H9 (cell line): ENCODE results near the gene ZNF521. TPM values are rescaled to one million over a fixed set of nuclear protein-coding genes. Genes with fewer than 3 reads are reported as not detected.

Experiments
- DNase-seq: peaks from one replicate; pipeline ENCODE4 v3.0.0-alpha.2; 2017
- H2AFZ ChIP-seq: one replicate; pipeline ENCODE4 v1.6.1; 2013; ENCODE audit warnings: mild to moderate bottlenecking, low read length, control low read depth, moderate library complexity
- H2AK5ac ChIP-seq: 2 replicates; pipeline ENCODE4 v1.6.1; 2013; ENCODE audit warnings: low read length, control low read depth, mixed read lengths; ENCODE audit not compliant: insufficient read length
- H2BK120ac ChIP-seq: one replicate; pipeline ENCODE4 v1.6.1; 2013; ENCODE audit warnings: low read depth, mild to moderate bottlenecking, low read length, control low read depth, inconsistent platforms; ENCODE audit not compliant: poor library complexity, severe bottlenecking
- H2BK12ac ChIP-seq: 2 replicates; pipeline ENCODE4 v1.6.1; 2013; ENCODE audit warnings: low read length, control low read depth, mixed read lengths, low read depth; ENCODE audit not compliant: insufficient read length
- H2BK15ac ChIP-seq: 2 replicates; pipeline ENCODE4 v1.6.1; 2013; ENCODE audit warnings: low read depth, low read length, control low read depth
- H2BK20ac ChIP-seq: one replicate; pipeline ENCODE4 v1.6.1; 2013; ENCODE audit warnings: low read depth, mild to moderate bottlenecking, low read length, control low read depth, inconsistent platforms; ENCODE audit not compliant: poor library complexity, severe bottlenecking
- H2BK5ac ChIP-seq: 2 replicates; pipeline ENCODE4 v1.6.1; 2013; ENCODE audit warnings: low read length, control low read depth, mixed read lengths; ENCODE audit not compliant: insufficient read length
- H3K14ac ChIP-seq: 2 replicates; pipeline ENCODE4 v1.6.1; 2013; ENCODE audit warnings: low read length, control low read depth; ENCODE audit not compliant: insufficient read depth
- H3K18ac ChIP-seq: 2 replicates; pipeline ENCODE4 v1.6.1; 2013; ENCODE audit warnings: low read depth, mild to moderate bottlenecking, mixed read lengths, low read length, control low read depth; ENCODE audit not compliant: insufficient read length
- H3K23ac ChIP-seq: 2 replicates; pipeline ENCODE4 v1.6.1; 2013; ENCODE audit warnings: low read length, control low read depth, mixed read lengths, low read depth; ENCODE audit not compliant: insufficient read length
- H3K23me2 ChIP-seq: 2 replicates; pipeline ENCODE4 v1.6.1; 2013; ENCODE audit warnings: low read depth, mild to moderate bottlenecking, mixed read lengths, low read length, control low read depth; ENCODE audit not compliant: insufficient read length, poor library complexity, severe bottlenecking
- H3K27ac ChIP-seq: 2 replicates; pipeline ENCODE4 v1.5.1; 2013; ENCODE audit warnings: low read length, control low read depth, mixed read lengths, low read depth; ENCODE audit not compliant: insufficient read length
- H3K27me3 ChIP-seq: 2 replicates; pipeline ENCODE4 v1.6.1; 2013; ENCODE audit warnings: low read length, control low read depth, inconsistent platforms; ENCODE audit not compliant: insufficient read depth
- H3K4ac ChIP-seq: 2 replicates; pipeline ENCODE4 v1.6.1; 2013; ENCODE audit warnings: low read depth, mild to moderate bottlenecking, control low read depth, inconsistent platforms, low read length, moderate library complexity
- H3K4me1 ChIP-seq: 2 replicates; pipeline ENCODE4 v1.6.1; 2013; ENCODE audit warnings: low read length, control low read depth, inconsistent platforms; ENCODE audit not compliant: insufficient read depth
- H3K4me2 ChIP-seq: 2 replicates; pipeline ENCODE4 v1.6.1; 2013; ENCODE audit warnings: low read length, control low read depth, mixed read lengths; ENCODE audit not compliant: insufficient read length, insufficient read depth
- H3K56ac ChIP-seq: 2 replicates; pipeline ENCODE4 v1.6.1; 2013; ENCODE audit warnings: low read depth, mild to moderate bottlenecking, mixed read lengths, low read length, control low read depth; ENCODE audit not compliant: insufficient read length
- H3K79me1 ChIP-seq: 2 replicates; pipeline ENCODE4 v1.6.1; 2013; ENCODE audit warnings: low read depth, mild to moderate bottlenecking, moderate library complexity, low read length, control low read depth, inconsistent platforms; ENCODE audit not compliant: insufficient read depth, poor library complexity, severe bottlenecking
- H3K79me2 ChIP-seq: 2 replicates; pipeline ENCODE4 v1.6.1; 2013; ENCODE audit warnings: low read length, control low read depth, inconsistent platforms; ENCODE audit not compliant: insufficient read depth
- H3K9ac ChIP-seq: 2 replicates; pipeline ENCODE4 v1.6.1; 2013; ENCODE audit warnings: low read length, control low read depth, mixed read lengths; ENCODE audit not compliant: insufficient read length; ENCODE audit errors: extremely low read depth
- H3K9me3 ChIP-seq: one replicate; pipeline ENCODE4 v1.6.1; 2013; ENCODE audit warnings: low read depth, low read length, inconsistent platforms; ENCODE audit not compliant: control insufficient read depth
- H3T11ph ChIP-seq: one replicate; pipeline ENCODE4 v1.6.1; 2013; ENCODE audit warnings: mild to moderate bottlenecking, low read length, control low read depth, inconsistent platforms
- H4K20me1 ChIP-seq: one replicate; pipeline ENCODE4 v1.6.1; 2013; ENCODE audit not compliant: control insufficient read depth, insufficient read length, insufficient read depth
- H4K5ac ChIP-seq: 2 replicates; pipeline ENCODE4 v1.6.1; 2013; ENCODE audit warnings: low read depth, mild to moderate bottlenecking, mixed read lengths, low read length, control low read depth; ENCODE audit not compliant: insufficient read length
- H4K8ac ChIP-seq: replicated peaks from 2 replicates; pipeline ENCODE4 v1.6.1; 2013; ENCODE audit warnings: low read length, control low read depth, mixed read lengths, low read depth; ENCODE audit not compliant: insufficient read length
- H4K91ac ChIP-seq: 2 replicates; pipeline ENCODE4 v1.6.1; 2013; ENCODE audit warnings: low read depth, mild to moderate bottlenecking, moderate library complexity, mixed read lengths, low read length, control low read depth; ENCODE audit not compliant: insufficient read length
- H3K27ac Mint-ChIP-seq, 3 experiments: 2 replicates in 2 of 3; 3 replicates in 1 of 3; pipeline ENCODE4 v1.8.0; 2020 to 2021; ENCODE audit warnings: mixed read lengths in 3 of 3, mild to moderate bottlenecking in 1 of 3, moderate library complexity in 1 of 3
- H3K27me3 Mint-ChIP-seq: 2 replicates; pipeline ENCODE4 v1.8.0; 2021; ENCODE audit warnings: low read depth, mild to moderate bottlenecking, moderate library complexity, mixed read lengths
- H3K36me3 Mint-ChIP-seq, 3 experiments: 2 replicates in 2 of 3; 3 replicates in 1 of 3; pipeline ENCODE4 v1.8.0; 2020 to 2021; ENCODE audit warnings: low read depth in 3 of 3, mixed read lengths in 3 of 3; ENCODE audit not compliant: insufficient read depth in 1 of 3
- H3K4me1 Mint-ChIP-seq, 2 experiments: 2 replicates each; pipeline ENCODE4 v1.8.0; 2020; ENCODE audit warnings: mixed read lengths in 2 of 2
- H3K4me3 Mint-ChIP-seq, 2 experiments: 2 replicates in 1 of 2; 3 replicates in 1 of 2; pipeline ENCODE4 v1.8.0; 2020 to 2021; ENCODE audit warnings: mild to moderate bottlenecking in 2 of 2, mixed read lengths in 2 of 2, moderate library complexity in 1 of 2
- H3K9me3 Mint-ChIP-seq, 2 experiments: 2 replicates in 1 of 2; 3 replicates in 1 of 2; pipeline ENCODE4 v1.8.0; 2020; ENCODE audit warnings: mild to moderate bottlenecking in 2 of 2, mixed read lengths in 2 of 2, moderate library complexity in 1 of 2
- WGBS: extraction: QIAGEN DNeasy Blood & Tissue Kit; methylation state at CpG from one replicate; pipeline ENCODE4 v1.1.7; 2013; ENCODE audit warnings: missing lambda C conversion rate, low lambda C conversion rate, mixed read lengths; ENCODE audit not compliant: insufficient read length; ENCODE audit errors: extremely low coverage; 5-methylcytosine and 5-hydroxymethylcytosine counted together
- total RNA-seq: library from RNA; stranded (reverse); gene quantifications from 2 replicates; pipeline ENCODE4 v1.2.1, GENCODE V29; 2021
- TF ChIP-seq, protein P1 (sequence below): fragments of 200-600 bp; sonication (generic); conservative IDR thresholded peaks from 3 replicates; pipeline ENCODE4 v1.8.0; 2021; ENCODE audit warnings: antibody characterized with exemption, mild to moderate bottlenecking

Gene ZNF521
- total RNA-seq, 1 experiment from 2014 or later = 3.3 TPM

DNA sequence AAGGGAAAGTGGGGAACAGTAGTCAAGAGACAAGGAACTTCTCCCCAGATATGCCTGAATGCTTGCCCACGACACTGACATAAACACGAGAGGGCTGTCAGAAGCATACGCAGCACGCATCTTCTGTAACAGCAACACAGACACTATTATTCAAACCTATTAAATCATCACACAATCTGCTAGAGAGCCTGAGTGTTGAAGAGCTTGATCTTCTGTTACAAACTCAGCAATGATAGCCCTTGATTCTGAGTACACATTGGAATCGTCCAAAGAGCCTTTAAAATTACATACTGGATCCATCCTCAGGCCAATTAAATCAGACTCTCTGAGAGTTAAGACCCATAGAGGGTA is 111.6 kb downstream of the ZNF521 start:
- H3K4me1 Mint-ChIP-seq = peaks cover 0 to 7% of the 10 kb centered on the region in 2 experiments; a peak in 2 of 4 replicates
- no peaks in the 10 kb centered on the region for H3K9me3 ChIP-seq
- no peak overlapping the region for H3K23ac ChIP-seq
- H3K14ac ChIP-seq = no peak overlapping the region
- H2BK15ac ChIP-seq = no peak overlapping the region
- no peak overlapping the region for H3K27ac ChIP-seq
- H4K8ac ChIP-seq = no peak overlapping the region
- H2AK5ac ChIP-seq = no peak overlapping the region
- H2BK12ac ChIP-seq = no peak overlapping the region
- no peak overlapping the region for H3K4ac ChIP-seq
- no peak overlapping the region for H3K18ac ChIP-seq
- no peaks in the 10 kb centered on the region for H3K9me3 Mint-ChIP-seq
- H2BK120ac ChIP-seq = no peak overlapping the region
- H3K79me1 ChIP-seq = no peaks in the 10 kb centered on the region
- no peak overlapping the region for H2BK5ac ChIP-seq
- WGBS = no CpG with 5 or more reads among the region's 5 CpGs
- H4K91ac ChIP-seq = no peak overlapping the region
- H3T11ph ChIP-seq = no peak overlapping the region
- H3K9ac ChIP-seq = no peak overlapping the region
- no peaks in the 10 kb centered on the region for H3K36me3 Mint-ChIP-seq
- no peak for DNase-seq
- no peak overlapping the region for H2BK20ac ChIP-seq
- H4K20me1 ChIP-seq = no peaks in the 10 kb centered on the region
- H3K27me3 Mint-ChIP-seq = no peaks in the 10 kb centered on the region
- no peak overlapping the region for H3K4me3 Mint-ChIP-seq
- H3K23me2 ChIP-seq = no peaks in the 10 kb centered on the region
- no peak overlapping the region for H2AFZ ChIP-seq
- no peaks in the 10 kb centered on the region for H3K4me1 ChIP-seq
- H4K5ac ChIP-seq = no peak overlapping the region
- H3K79me2 ChIP-seq = no peaks in the 10 kb centered on the region
- H3K27ac Mint-ChIP-seq = no peak overlapping the region
- H3K4me2 ChIP-seq = no peak overlapping the region
- no peak overlapping the region for H3K56ac ChIP-seq
- TF ChIP-seq, protein P1, sequence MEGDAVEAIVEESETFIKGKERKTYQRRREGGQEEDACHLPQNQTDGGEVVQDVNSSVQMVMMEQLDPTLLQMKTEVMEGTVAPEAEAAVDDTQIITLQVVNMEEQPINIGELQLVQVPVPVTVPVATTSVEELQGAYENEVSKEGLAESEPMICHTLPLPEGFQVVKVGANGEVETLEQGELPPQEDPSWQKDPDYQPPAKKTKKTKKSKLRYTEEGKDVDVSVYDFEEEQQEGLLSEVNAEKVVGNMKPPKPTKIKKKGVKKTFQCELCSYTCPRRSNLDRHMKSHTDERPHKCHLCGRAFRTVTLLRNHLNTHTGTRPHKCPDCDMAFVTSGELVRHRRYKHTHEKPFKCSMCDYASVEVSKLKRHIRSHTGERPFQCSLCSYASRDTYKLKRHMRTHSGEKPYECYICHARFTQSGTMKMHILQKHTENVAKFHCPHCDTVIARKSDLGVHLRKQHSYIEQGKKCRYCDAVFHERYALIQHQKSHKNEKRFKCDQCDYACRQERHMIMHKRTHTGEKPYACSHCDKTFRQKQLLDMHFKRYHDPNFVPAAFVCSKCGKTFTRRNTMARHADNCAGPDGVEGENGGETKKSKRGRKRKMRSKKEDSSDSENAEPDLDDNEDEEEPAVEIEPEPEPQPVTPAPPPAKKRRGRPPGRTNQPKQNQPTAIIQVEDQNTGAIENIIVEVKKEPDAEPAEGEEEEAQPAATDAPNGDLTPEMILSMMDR = no peak
- H3K27me3 ChIP-seq = no peaks in the 10 kb centered on the region
